Liver (tissue), 9 donors: ENCODE data around the gene PARVB. TPM values are rescaled to one million over a fixed set of nuclear protein-coding genes. Genes with fewer than 3 reads are reported as not detected.

Experiments
- DNase-seq: peaks from one replicate; pipeline ENCODE4 v3.0.0-alpha.2; 2017; ENCODE audit warnings: low spot score
- H3K27ac ChIP-seq, 2 donors: one replicate each; pipeline ENCODE4 v1.7.0; 2013; ENCODE audit warnings: inconsistent platforms in 2 of 2, low read length in 2 of 2, control low read depth in 1 of 2, low read depth in 1 of 2, mild to moderate bottlenecking in 1 of 2
- H3K27me3 ChIP-seq, 4 donors: one replicate each; pipeline versions ENCODE4 v1.6.1 to v1.7.0; 2013; ENCODE audit warnings: low read length in 3 of 4, inconsistent platforms in 1 of 4, mild to moderate bottlenecking in 1 of 4, moderate library complexity in 1 of 4; ENCODE audit not compliant: control insufficient read depth in 4 of 4, insufficient read depth in 4 of 4
- H3K36me3 ChIP-seq, 4 donors: one replicate each; pipeline versions ENCODE4 v1.6.1 to v1.7.0; 2013; ENCODE audit warnings: low read length in 3 of 4, mild to moderate bottlenecking in 3 of 4, low read depth in 1 of 4, moderate library complexity in 1 of 4; ENCODE audit not compliant: control insufficient read depth in 4 of 4, insufficient read depth in 3 of 4
- H3K4me1 ChIP-seq, 4 donors: one replicate each; pipeline versions ENCODE4 v1.6.1 to v1.7.0; 2013; ENCODE audit warnings: low read length in 3 of 4, mild to moderate bottlenecking in 3 of 4, moderate library complexity in 1 of 4; ENCODE audit not compliant: control insufficient read depth in 4 of 4, insufficient read depth in 4 of 4
- H3K4me3 ChIP-seq, 3 donors: one replicate each; pipeline versions ENCODE4 v1.6.1 to v1.7.0; 2013; ENCODE audit warnings: low read length in 3 of 3, control low read depth in 1 of 3, low read depth in 1 of 3, mild to moderate bottlenecking in 1 of 3
- H3K9ac ChIP-seq, 2 donors: one replicate each; pipeline ENCODE4 v1.7.0; 2013; ENCODE audit warnings: low read length in 2 of 2, mild to moderate bottlenecking in 2 of 2, moderate library complexity in 2 of 2, control low read depth in 1 of 2, low read depth in 1 of 2
- H3K9me3 ChIP-seq, 4 donors: one replicate each; pipeline versions ENCODE4 v1.6.1 to v1.7.0; 2013; ENCODE audit warnings: low read length in 3 of 4; ENCODE audit not compliant: control insufficient read depth in 4 of 4
- CTCF ChIP-seq: fragments of 150-350 bp; IDR thresholded peaks from 2 replicates; pipeline ENCODE4 v1.5.1; 2017; ENCODE audit warnings: improper control_type of control experiment, low read depth, low read length; ENCODE audit not compliant: missing input control
- EGR1 ChIP-seq, 2 donors: IDR thresholded peaks; 2 replicates each; pipeline ENCODE4 v1.6.1; 2016 to 2018; ENCODE audit warnings: antibody characterized with exemption in 2 of 2, low read depth in 2 of 2
- FOXA1 ChIP-seq: IDR thresholded peaks from 2 replicates; pipeline ENCODE4 v1.6.1; 2016; ENCODE audit warnings: antibody characterized with exemption
- FOXA2 ChIP-seq: IDR thresholded peaks from 2 replicates; pipeline ENCODE4 v1.6.1; 2016; ENCODE audit warnings: antibody characterized with exemption
- GABPA ChIP-seq, 2 donors: IDR thresholded peaks in 1 of 2; conservative IDR thresholded peaks in 1 of 2; 2 replicates each; pipeline ENCODE4 v1.6.1; 2016; ENCODE audit warnings: antibody characterized with exemption in 2 of 2, mild to moderate bottlenecking in 1 of 2, moderate library complexity in 1 of 2
- HNF4A ChIP-seq, 2 donors: conservative IDR thresholded peaks; 2 replicates each; pipeline ENCODE4 v1.6.1; 2016; ENCODE audit warnings: antibody characterized with exemption in 2 of 2, mild to moderate bottlenecking in 2 of 2
- JUND ChIP-seq, 2 donors: IDR thresholded peaks; 2 replicates each; pipeline ENCODE4 v1.6.1; 2016; ENCODE audit warnings: antibody characterized with exemption in 2 of 2
- MAX ChIP-seq: IDR thresholded peaks from 2 replicates; pipeline ENCODE4 v1.6.1; 2016; ENCODE audit warnings: antibody characterized with exemption
- RXRA ChIP-seq, 2 donors: IDR thresholded peaks; 2 replicates each; pipeline ENCODE4 v1.6.1; 2017 to 2018; ENCODE audit warnings: antibody characterized with exemption in 2 of 2, mild to moderate bottlenecking in 1 of 2
- SP1 ChIP-seq: IDR thresholded peaks from 2 replicates; pipeline ENCODE4 v1.6.1; 2018; ENCODE audit warnings: antibody characterized with exemption, mild to moderate bottlenecking
- TAF1 ChIP-seq: conservative IDR thresholded peaks from 2 replicates; pipeline ENCODE4 v1.6.1; 2016; ENCODE audit warnings: antibody characterized with exemption, mild to moderate bottlenecking
- WGBS: extraction: QIAGEN DNeasy Blood & Tissue Kit; methylation state at CpG from one replicate; pipeline ENCODE4 v1.1.7; 2013; 5-methylcytosine and 5-hydroxymethylcytosine counted together
- polyA plus RNA-seq, 2 donors: library from polyadenylated mRNA; stranded (reverse) in 1 of 2; unstranded in 1 of 2; fragments of 200-250 nt in 1 of 2; fragments of >200 nt in 1 of 2; fragmentation: Nextera tagmentation in 1 of 2; extraction: Ambion mirVana in 1 of 2; gene quantifications; one replicate each; pipeline versions ENCODE4 v1.2.1 to v1.2.3, GENCODE V29; 2013 to 2015
- total RNA-seq, 2 donors: library from RNA; depleted of rRNA; stranded (reverse); fragments of >200 nt; gene quantifications; one replicate each; pipeline ENCODE4 v1.2.3, GENCODE V29; 2014
- TF ChIP-seq, protein P1 (sequence below): IDR thresholded peaks from 2 replicates; pipeline ENCODE4 v1.6.1; 2016; ENCODE audit warnings: antibody characterized with exemption, mild to moderate bottlenecking
- donor health status: healthy.
- donor health status: healthy.
- donor health status: healthy.
- donor health status: healthy.
- donor health status: healthy.

The PARVB gene
- total and polyA plus RNA-seq, 4 donors = 3.2 to 55.5 (median 17.7) TPM

DNA sequence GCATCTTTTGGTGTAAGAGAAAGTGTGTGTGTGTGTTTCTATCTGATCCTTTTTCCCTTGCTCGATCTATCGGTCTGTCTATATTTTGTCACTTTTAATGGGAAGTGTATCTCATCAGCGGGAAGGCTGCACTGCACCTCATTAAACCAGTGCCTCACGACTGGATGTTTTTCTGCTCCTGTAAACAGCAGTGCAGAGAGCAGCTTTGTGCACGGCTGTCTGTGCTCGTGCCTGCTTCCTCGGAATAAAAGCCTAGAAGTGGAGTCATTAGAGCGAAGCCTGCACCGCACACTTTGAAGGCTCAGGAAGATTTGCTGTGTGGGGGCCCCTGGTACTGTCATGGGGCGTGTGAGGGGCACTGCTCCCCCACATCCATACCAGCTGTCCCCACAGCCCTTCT lies 129.6 kb downstream of the PARVB start:
- no peak overlapping the region for H3K27ac ChIP-seq
- H3K9me3 ChIP-seq = no peaks in the 10 kb centered on the region
- no peak for TF ChIP-seq SP1
- TF ChIP-seq RXRA (IDR thresholded peaks at IDR 0.05) = no peak
- no peak for TF ChIP-seq CTCF
- no peak for TF ChIP-seq EGR1 (IDR thresholded peaks at IDR 0.05; ENCODE audit: low read depth in 2 of 2)
- TF ChIP-seq, protein P1, sequence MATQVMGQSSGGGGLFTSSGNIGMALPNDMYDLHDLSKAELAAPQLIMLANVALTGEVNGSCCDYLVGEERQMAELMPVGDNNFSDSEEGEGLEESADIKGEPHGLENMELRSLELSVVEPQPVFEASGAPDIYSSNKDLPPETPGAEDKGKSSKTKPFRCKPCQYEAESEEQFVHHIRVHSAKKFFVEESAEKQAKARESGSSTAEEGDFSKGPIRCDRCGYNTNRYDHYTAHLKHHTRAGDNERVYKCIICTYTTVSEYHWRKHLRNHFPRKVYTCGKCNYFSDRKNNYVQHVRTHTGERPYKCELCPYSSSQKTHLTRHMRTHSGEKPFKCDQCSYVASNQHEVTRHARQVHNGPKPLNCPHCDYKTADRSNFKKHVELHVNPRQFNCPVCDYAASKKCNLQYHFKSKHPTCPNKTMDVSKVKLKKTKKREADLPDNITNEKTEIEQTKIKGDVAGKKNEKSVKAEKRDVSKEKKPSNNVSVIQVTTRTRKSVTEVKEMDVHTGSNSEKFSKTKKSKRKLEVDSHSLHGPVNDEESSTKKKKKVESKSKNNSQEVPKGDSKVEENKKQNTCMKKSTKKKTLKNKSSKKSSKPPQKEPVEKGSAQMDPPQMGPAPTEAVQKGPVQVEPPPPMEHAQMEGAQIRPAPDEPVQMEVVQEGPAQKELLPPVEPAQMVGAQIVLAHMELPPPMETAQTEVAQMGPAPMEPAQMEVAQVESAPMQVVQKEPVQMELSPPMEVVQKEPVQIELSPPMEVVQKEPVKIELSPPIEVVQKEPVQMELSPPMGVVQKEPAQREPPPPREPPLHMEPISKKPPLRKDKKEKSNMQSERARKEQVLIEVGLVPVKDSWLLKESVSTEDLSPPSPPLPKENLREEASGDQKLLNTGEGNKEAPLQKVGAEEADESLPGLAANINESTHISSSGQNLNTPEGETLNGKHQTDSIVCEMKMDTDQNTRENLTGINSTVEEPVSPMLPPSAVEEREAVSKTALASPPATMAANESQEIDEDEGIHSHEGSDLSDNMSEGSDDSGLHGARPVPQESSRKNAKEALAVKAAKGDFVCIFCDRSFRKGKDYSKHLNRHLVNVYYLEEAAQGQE = no peak
- no peak for DNase-seq
- H3K4me3 ChIP-seq = no peak overlapping the region
- H3K9ac ChIP-seq = no peak overlapping the region
- H3K27me3 ChIP-seq = no peaks in the 10 kb centered on the region
- H3K36me3 ChIP-seq = peaks cover 0 to 6% (median 0%) of the 10 kb centered on the region in 4 donors
- WGBS = 87% methylated on average over 10 of the region's 10 CpGs
- no peaks in the 10 kb centered on the region for H3K4me1 ChIP-seq

- no peak overlapping the region for H3K9ac ChIP-seq
- H3K4me1 ChIP-seq = no peaks in the 10 kb centered on the region
- H3K9me3 ChIP-seq = no peaks in the 10 kb centered on the region
- DNase-seq = no peak
- H3K4me3 ChIP-seq = no peak overlapping the region
- no peak overlapping the region for H3K27ac ChIP-seq
- WGBS = 66% methylated on average over 2 of the region's 2 CpGs
- H3K27me3 ChIP-seq = no peaks in the 10 kb centered on the region
- TF ChIP-seq MAX (no peak), EGR1 (IDR thresholded peaks at IDR 0.05; ENCODE audit: low read depth in 2 of 2) (no peak), FOXA2 (no peak), JUND (IDR thresholded peaks at IDR 0.05) (no peak), GABPA (IDR thresholded peaks at IDR 0.05 in 1 of 2, conservative IDR thresholded peaks at IDR 0.05 in 1 of 2) (no peak), TAF1 (no peak), CTCF (no peak), SP1 (no peak), HNF4A (conservative IDR thresholded peaks at IDR 0.05) (no peak), RXRA (IDR thresholded peaks at IDR 0.05) (no peak), FOXA1 (no peak)
- TF ChIP-seq, protein P1 = no peak
- peaks cover 0 to 6% (median 0%) of the 10 kb centered on the region in 4 donors for H3K36me3 ChIP-seq
These were observed 130.4 kb downstream of the PARVB start for GRCh38 chr22:44154436-44154942.
